Activated naive CD4-positive, alpha-beta T cell treated with anti-CD3 and anti-CD28 coated beads for 36 hours (primary cell): ENCODE data around the gene TFAP2D. TPM values are rescaled to one million over a fixed set of nuclear protein-coding genes. Genes with fewer than 3 reads are reported as not detected.

Experiments used
- CTCF ChIA-PET: fragments of 350-600 bp; sonication (Branson Sonifier 250); formaldehyde crosslinking; loops from one replicate; lab custom pipeline; 2021; ENCODE audit warnings: antibody characterized with exemption; lab: Charles Lee
- DNase-seq: peaks from one replicate; pipeline ENCODE4 v3.0.0-alpha.2; 2020
- H3K27ac Mint-ChIP-seq: one replicate; pipeline ENCODE4 v1.8.0; 2021; ENCODE audit warnings: mild to moderate bottlenecking, mixed read lengths
- H3K27me3 Mint-ChIP-seq: one replicate; pipeline ENCODE4 v1.8.0; 2021; ENCODE audit warnings: low read depth, mixed read lengths
- H3K36me3 Mint-ChIP-seq: one replicate; pipeline ENCODE4 v1.8.0; 2021; ENCODE audit warnings: low read depth, mixed read lengths
- H3K4me1 Mint-ChIP-seq: one replicate; pipeline ENCODE4 v1.8.0; 2021; ENCODE audit warnings: low read depth, mixed read lengths
- H3K4me3 Mint-ChIP-seq: one replicate; pipeline ENCODE4 v1.8.0; 2021; ENCODE audit warnings: mild to moderate bottlenecking, moderate library complexity, mixed read lengths
- H3K9me3 Mint-ChIP-seq: one replicate; pipeline ENCODE4 v1.8.0; 2021; ENCODE audit warnings: mixed read lengths
- intact Hi-C: fragments of 100-400 bp; cut with micrococcal nuclease; formaldehyde crosslinking; loops from one replicate; pipeline ENCODE4 v1.15.1; 2023
- total RNA-seq, 2 experiments: library from RNA; stranded (reverse); gene quantifications; one replicate each; pipeline ENCODE4 v1.2.3, GENCODE V29; 2021

Gene TFAP2D
- total RNA-seq, 2 experiments from 2014 or later: not detected

- peaks cover 3% of the 10 kb centered on the region for H3K9me3 Mint-ChIP-seq
- peaks cover 53% of the 10 kb centered on the region for H3K27me3 Mint-ChIP-seq
- DNase-seq: no peak
- intact Hi-C loops: loop anchor here (5.0 kb wide), 1 partner anchor 98 kb away; no protein-coding TSS in a partner anchor
- H3K4me3 Mint-ChIP-seq: no peak overlapping the region
- no peaks in the 10 kb centered on the region for H3K4me1 Mint-ChIP-seq
- H3K36me3 Mint-ChIP-seq: peaks cover 2% of the 10 kb centered on the region
- CTCF ChIA-PET: no interaction called here
- no peak overlapping the region for H3K27ac Mint-ChIP-seq
Measured at GRCh38 chr6:50724381-50725124, 11.2 kb downstream of the TFAP2D start.

- Mint-ChIP-seq H3K4me3 (no peak overlapping the region), H3K36me3 (no peaks in the 10 kb centered on the region), H3K27me3 (no peaks in the 10 kb centered on the region), H3K4me1 (no peaks in the 10 kb centered on the region), H3K27ac (no peak overlapping the region), H3K9me3 (peaks cover 5% of the 10 kb centered on the region)
- intact Hi-C loops: no loop called here
- CTCF ChIA-PET: interaction anchor here (0.7 kb wide), 1 partner anchor 1316 kb away, joined by 3 read pairs; no protein-coding TSS in a partner anchor
- DNase-seq: no peak
Measured at GRCh38 chr6:50734488-50734887, 21.2 kb downstream of the TFAP2D start.

DNA sequence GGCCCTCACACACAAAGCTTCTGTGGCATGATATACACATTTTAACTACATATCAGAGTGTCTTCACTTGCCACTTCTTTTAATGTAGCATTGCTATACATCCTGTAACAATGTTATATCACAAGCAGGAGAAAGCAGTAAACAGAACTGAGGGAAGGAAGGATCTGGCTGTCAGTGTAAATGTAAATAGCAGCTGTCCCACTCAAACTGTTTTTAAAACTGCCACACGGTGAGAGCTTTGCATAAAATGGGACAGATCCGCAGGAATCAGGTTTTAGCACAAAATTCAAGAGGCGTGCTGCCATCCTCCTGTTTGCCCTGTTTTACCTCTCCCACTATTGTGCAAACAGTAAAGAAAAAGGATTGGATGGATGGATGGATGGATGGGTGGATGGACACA is 28.8 kb downstream of the TFAP2D start:
- Mint-ChIP-seq H3K4me3 (no peak overlapping the region), H3K4me1 (no peaks in the 10 kb centered on the region), H3K27me3 (no peaks in the 10 kb centered on the region), H3K27ac (no peak overlapping the region), H3K9me3 (peaks cover 2% of the 10 kb centered on the region), H3K36me3 (no peaks in the 10 kb centered on the region)
- no peak for DNase-seq
- CTCF ChIA-PET: no interaction called here
- intact Hi-C loops: no loop called here

GRCh38 chr6:50744976-50745375 is 31.6 kb downstream of the TFAP2D start:
- Mint-ChIP-seq H3K27ac (no peak overlapping the region), H3K36me3 (no peaks in the 10 kb centered on the region), H3K27me3 (no peaks in the 10 kb centered on the region), H3K4me3 (no peak overlapping the region), H3K4me1 (no peaks in the 10 kb centered on the region), H3K9me3 (peaks cover 2% of the 10 kb centered on the region)
- no peak for DNase-seq
- intact Hi-C loops: no loop called here
- CTCF ChIA-PET: no interaction called here

DNA sequence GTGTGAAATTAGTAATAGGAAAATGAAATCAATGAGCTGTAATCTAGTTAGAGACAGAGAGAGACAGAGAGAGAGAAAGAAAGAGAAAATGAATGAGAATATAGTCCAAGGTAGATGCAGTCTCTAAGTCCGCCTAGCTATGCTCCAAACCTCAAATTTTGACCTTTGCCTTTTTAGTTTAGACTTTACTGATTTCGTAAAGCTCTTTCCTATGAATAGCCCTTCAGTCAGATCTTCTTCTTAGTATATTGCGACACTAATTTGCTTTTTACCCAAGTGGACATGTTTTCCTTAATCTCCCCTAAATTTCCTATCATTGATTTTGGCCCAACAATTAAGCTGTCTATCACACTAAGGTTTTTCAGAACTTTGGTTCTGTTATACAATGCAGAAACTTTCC is 49.5 kb downstream of the TFAP2D start:
- Mint-ChIP-seq H3K27ac (no peak overlapping the region), H3K27me3 (no peaks in the 10 kb centered on the region), H3K9me3 (no peaks in the 10 kb centered on the region), H3K4me3 (no peak overlapping the region), H3K4me1 (no peaks in the 10 kb centered on the region), H3K36me3 (no peaks in the 10 kb centered on the region)
- intact Hi-C loops: no loop called here
- DNase-seq: no peak
- CTCF ChIA-PET: interaction anchor here (0.6 to 0.7 kb wide), 2 partner anchors 12 to 1143 kb away, joined by 3 to 4 read pairs; no protein-coding TSS in a partner anchor

GRCh38 chr6:50778696-50779095 is 65.4 kb downstream of the TFAP2D start:
- H3K4me3 Mint-ChIP-seq: no peak overlapping the region
- no peaks in the 10 kb centered on the region for H3K9me3 Mint-ChIP-seq
- no peak overlapping the region for H3K27ac Mint-ChIP-seq
- no peaks in the 10 kb centered on the region for H3K36me3 Mint-ChIP-seq
- no peak for DNase-seq
- intact Hi-C loops: no loop called here
- no peaks in the 10 kb centered on the region for H3K4me1 Mint-ChIP-seq
- CTCF ChIA-PET: no interaction called here
- no peaks in the 10 kb centered on the region for H3K27me3 Mint-ChIP-seq

DNA sequence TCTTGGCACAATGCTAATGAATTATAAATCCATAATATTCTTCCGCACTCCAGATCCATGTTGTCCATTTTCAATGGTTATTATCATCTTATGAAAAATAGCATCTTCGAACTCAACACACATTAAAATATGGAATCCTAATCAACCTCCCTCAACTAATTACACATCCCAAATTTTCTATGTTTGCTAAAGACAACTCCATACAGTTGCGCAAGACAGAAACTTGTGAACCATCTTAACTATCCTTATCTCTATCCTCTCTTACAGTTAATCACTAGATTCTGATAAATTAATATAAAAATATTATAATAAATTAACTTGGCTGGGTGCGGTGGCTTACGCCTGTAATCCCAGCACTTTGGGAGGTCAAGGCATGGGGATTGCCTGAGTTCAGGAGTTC is 67.1 kb downstream of the TFAP2D start:
- Mint-ChIP-seq H3K9me3 (no peaks in the 10 kb centered on the region), H3K4me3 (no peak overlapping the region), H3K27me3 (no peaks in the 10 kb centered on the region), H3K4me1 (no peaks in the 10 kb centered on the region), H3K36me3 (no peaks in the 10 kb centered on the region), H3K27ac (no peak overlapping the region)
- CTCF ChIA-PET: no interaction called here
- intact Hi-C loops: no loop called here
- no peak for DNase-seq

GRCh38 chr6:50785921-50786320 is 72.6 kb downstream of the TFAP2D start:
- no peaks in the 10 kb centered on the region for H3K9me3 Mint-ChIP-seq
- H3K4me1 Mint-ChIP-seq: no peaks in the 10 kb centered on the region
- no peak for DNase-seq
- H3K27me3 Mint-ChIP-seq: no peaks in the 10 kb centered on the region
- intact Hi-C loops: no loop called here
- CTCF ChIA-PET: no interaction called here
- H3K4me3 Mint-ChIP-seq: no peak overlapping the region
- H3K36me3 Mint-ChIP-seq: no peaks in the 10 kb centered on the region
- no peak overlapping the region for H3K27ac Mint-ChIP-seq

DNA sequence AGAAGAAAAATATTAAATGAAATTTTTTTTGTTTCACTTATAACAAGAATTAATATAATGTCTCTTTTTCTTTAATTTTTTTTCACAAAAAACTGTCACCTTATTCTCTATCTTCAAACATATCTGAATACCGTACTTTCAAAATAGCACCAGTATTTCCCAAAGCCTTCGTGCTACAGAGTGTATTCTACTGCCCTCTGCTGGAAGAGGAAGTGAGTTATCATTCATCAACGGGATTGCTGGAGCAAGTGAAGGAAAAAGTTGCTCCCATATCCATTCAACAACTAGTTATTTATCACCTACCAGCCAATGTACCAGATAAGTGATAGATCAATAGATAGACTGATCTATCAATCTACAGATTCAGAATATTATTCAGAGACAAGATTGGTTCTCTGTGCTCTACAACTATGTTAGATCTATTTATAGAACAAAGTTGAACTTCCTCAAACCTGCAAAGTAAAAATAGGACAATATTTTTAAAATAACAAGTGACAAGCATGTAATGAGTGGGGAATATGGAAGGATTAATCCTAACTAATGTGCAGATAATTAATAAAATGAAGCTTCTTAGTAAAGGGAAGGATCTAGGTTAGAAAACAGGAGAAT is 78.7 kb downstream of the TFAP2D start:
- H3K36me3 Mint-ChIP-seq: no peaks in the 10 kb centered on the region
- intact Hi-C loops: loop anchor here (1.0 to 5.0 kb wide), 2 partner anchors 190 to 663 kb away; no protein-coding TSS in a partner anchor
- H3K27ac Mint-ChIP-seq: no peak overlapping the region
- DNase-seq: no peak
- H3K4me3 Mint-ChIP-seq: no peak overlapping the region
- CTCF ChIA-PET: no interaction called here
- no peaks in the 10 kb centered on the region for H3K4me1 Mint-ChIP-seq
- H3K9me3 Mint-ChIP-seq: no peaks in the 10 kb centered on the region
- H3K27me3 Mint-ChIP-seq: no peaks in the 10 kb centered on the region

GRCh38 chr6:50792771-50793170 is 79.4 kb downstream of the TFAP2D start:
- intact Hi-C loops: loop anchor here (1.0 to 5.0 kb wide), 2 partner anchors 190 to 663 kb away; no protein-coding TSS in a partner anchor
- Mint-ChIP-seq H3K4me3 (no peak overlapping the region), H3K9me3 (no peaks in the 10 kb centered on the region), H3K4me1 (no peaks in the 10 kb centered on the region), H3K27ac (no peak overlapping the region), H3K27me3 (no peaks in the 10 kb centered on the region), H3K36me3 (no peaks in the 10 kb centered on the region)
- CTCF ChIA-PET: no interaction called here
- DNase-seq: no peak

DNA sequence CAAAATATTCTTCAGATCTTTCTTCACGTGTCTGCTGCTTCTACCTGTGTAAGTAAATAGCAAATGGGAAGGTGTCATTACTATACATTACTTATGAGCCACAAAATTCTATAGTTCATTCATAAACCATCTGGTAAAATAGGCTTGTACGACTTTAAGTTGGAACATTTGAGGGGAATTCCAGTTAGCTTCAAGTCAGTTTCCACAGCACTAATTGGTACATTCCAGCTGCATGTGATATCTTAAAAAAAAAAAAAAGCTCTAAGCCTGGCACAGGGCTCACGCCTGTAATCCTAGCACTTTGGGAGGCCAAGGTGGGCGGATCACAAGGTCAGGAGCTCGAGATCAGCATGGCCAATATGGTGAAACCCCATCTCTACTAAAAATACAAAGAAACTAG is 82.2 kb downstream of the TFAP2D start:
- no peak overlapping the region for H3K4me3 Mint-ChIP-seq
- intact Hi-C loops: no loop called here
- no peaks in the 10 kb centered on the region for H3K9me3 Mint-ChIP-seq

DNA sequence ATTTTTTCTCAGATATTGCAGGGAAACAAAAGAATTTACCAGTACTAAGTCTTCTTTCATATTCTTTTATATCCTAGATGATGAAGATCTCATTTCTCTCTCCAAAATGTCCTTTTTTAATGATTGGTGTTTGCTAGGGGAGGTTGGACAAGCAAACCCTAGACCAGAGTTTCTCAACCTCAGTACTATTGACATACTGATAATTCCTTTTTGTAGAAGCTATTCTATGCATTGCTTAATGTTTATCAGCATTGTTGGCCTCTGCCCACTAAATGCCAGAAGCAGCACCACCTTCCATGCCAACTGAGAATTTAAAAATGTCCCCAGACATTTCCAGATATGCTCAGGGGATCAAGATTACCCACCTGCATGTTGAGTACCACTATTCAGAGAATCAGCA is 91.0 kb downstream of the TFAP2D start:
- Mint-ChIP-seq H3K27me3 (peaks cover 2% of the 10 kb centered on the region), H3K4me3 (no peak overlapping the region), H3K36me3 (no peaks in the 10 kb centered on the region), H3K9me3 (peaks cover 7% of the 10 kb centered on the region), H3K27ac (no peak overlapping the region), H3K4me1 (no peaks in the 10 kb centered on the region)
- intact Hi-C loops: no loop called here
- CTCF ChIA-PET: no interaction called here
- no peak for DNase-seq

More for the DNA sequence above, 82.2 kb downstream of the TFAP2D start:
- Mint-ChIP-seq H3K4me1 (no peaks in the 10 kb centered on the region), H3K27ac (no peak overlapping the region), H3K36me3 (no peaks in the 10 kb centered on the region), H3K27me3 (no peaks in the 10 kb centered on the region)
- no peak for DNase-seq
- CTCF ChIA-PET: no interaction called here

GRCh38 chr6:50807035-50807434 is 93.7 kb downstream of the TFAP2D start:
- Mint-ChIP-seq H3K4me1 (no peaks in the 10 kb centered on the region), H3K9me3 (peaks cover 9% of the 10 kb centered on the region), H3K36me3 (no peaks in the 10 kb centered on the region), H3K27me3 (peaks cover 7% of the 10 kb centered on the region), H3K27ac (no peak overlapping the region), H3K4me3 (no peak overlapping the region)
- intact Hi-C loops: no loop called here
- CTCF ChIA-PET: no interaction called here
- DNase-seq: no peak
